ENCODE results near the gene DPP7.
"Not testable (repeated sequence)": the region's sequence is repeated elsewhere in the genome, so short reads cannot be mapped to it uniquely, and the experiment has no call there.

DPP7 gene

GRCh38 chr9:137064027-137064879 is 50.3 kb downstream of the DPP7 start:
- no peak overlapping the region for H3K9ac ChIP-seq (ENCODE audit: low read depth, low read length)
- H3K36me3 ChIP-seq (ENCODE audit: control insufficient read depth, insufficient read depth, low read length): peaks cover 9% of the 10 kb centered on the region; the same call in 1 of the 2 replicates
- H3K27ac ChIP-seq (ENCODE audit: low read depth, low read length): no peak overlapping the region
- peaks cover 4% of the 10 kb centered on the region; the same call in 1 of the 2 replicates for H3K4me1 ChIP-seq (ENCODE audit: control insufficient read depth, insufficient read depth, low read length)
- no peak overlapping the region for H3K4me3 ChIP-seq (ENCODE audit: low read depth, low read length)
- H3K27me3 ChIP-seq (ENCODE audit: control insufficient read depth, insufficient read depth, low read length): peaks cover 2% of the 10 kb centered on the region
- H3K9me3 ChIP-seq (ENCODE audit: control insufficient read depth, insufficient read depth, low read length): no peaks in the 10 kb centered on the region

GRCh38 chr9:137063311-137064026 is 51.1 kb downstream of the DPP7 start:
- Histone ChIP-seq H3K27me3 (ENCODE audit: control insufficient read depth, insufficient read depth, low read length) (no peaks in the 10 kb centered on the region), H3K36me3 (ENCODE audit: control insufficient read depth, insufficient read depth, low read length) (peaks cover 9% of the 10 kb centered on the region; the same call in 1 of the 2 replicates), H3K4me3 (ENCODE audit: low read depth, low read length) (no peak overlapping the region), H3K4me1 (ENCODE audit: control insufficient read depth, insufficient read depth, low read length) (0 out of 2 replicates have a peak, but pooled peaks cover 4% of the 10 kb centered on the region), H3K27ac (ENCODE audit: low read depth, low read length) (no peak overlapping the region), H3K9me3 (ENCODE audit: control insufficient read depth, insufficient read depth, low read length) (no peaks in the 10 kb centered on the region), H3K9ac (ENCODE audit: low read depth, low read length) (no peak overlapping the region)

- not testable (repeated sequence) for H3K4me3 ChIP-seq (ENCODE audit: low read depth, low read length); H3K27ac ChIP-seq (ENCODE audit: low read depth, low read length); H3K27me3 ChIP-seq (ENCODE audit: control insufficient read depth, insufficient read depth, low read length)
These were observed 51.7 kb downstream of the DPP7 start for GRCh38 chr9:137062798-137063197.

GRCh38 chr9:137062384-137062783 is 52.1 kb downstream of the DPP7 start:
- H3K36me3 ChIP-seq (ENCODE audit: control insufficient read depth, insufficient read depth, low read length): peaks cover 9% of the 10 kb centered on the region; the same call in 1 of the 2 replicates
- no peaks in the 10 kb centered on the region for H3K4me1 ChIP-seq (ENCODE audit: control insufficient read depth, insufficient read depth, low read length)
- no peaks in the 10 kb centered on the region for H3K9me3 ChIP-seq (ENCODE audit: control insufficient read depth, insufficient read depth, low read length)
- no peak overlapping the region for H3K27ac ChIP-seq (ENCODE audit: low read depth, low read length)
- no peak overlapping the region for H3K9ac ChIP-seq (ENCODE audit: low read depth, low read length)
- H3K27me3 ChIP-seq (ENCODE audit: control insufficient read depth, insufficient read depth, low read length): no peaks in the 10 kb centered on the region
- H3K4me3 ChIP-seq (ENCODE audit: low read depth, low read length): no peak overlapping the region

More at GRCh38 chr9:137062798-137063197, 51.7 kb downstream of the DPP7 start:
- not testable (repeated sequence) for H3K9ac ChIP-seq (ENCODE audit: low read depth, low read length); H3K9me3 ChIP-seq (ENCODE audit: control insufficient read depth, insufficient read depth, low read length); H3K36me3 ChIP-seq (ENCODE audit: control insufficient read depth, insufficient read depth, low read length); H3K4me1 ChIP-seq (ENCODE audit: control insufficient read depth, insufficient read depth, low read length)

Measured in HUES48 (cell line).